ENCODE results near the gene CD2AP. TPM values are rescaled to one million over a fixed set of nuclear protein-coding genes. Genes with fewer than 3 reads are reported as not detected.
"Not testable (repeated sequence)": the region's sequence is repeated elsewhere in the genome, so short reads cannot be mapped to it uniquely, and the experiment has no call there.

CD2AP gene
- total and polyA plus RNA-seq, 2 donors = 10.1 to 68.3 TPM

DNA sequence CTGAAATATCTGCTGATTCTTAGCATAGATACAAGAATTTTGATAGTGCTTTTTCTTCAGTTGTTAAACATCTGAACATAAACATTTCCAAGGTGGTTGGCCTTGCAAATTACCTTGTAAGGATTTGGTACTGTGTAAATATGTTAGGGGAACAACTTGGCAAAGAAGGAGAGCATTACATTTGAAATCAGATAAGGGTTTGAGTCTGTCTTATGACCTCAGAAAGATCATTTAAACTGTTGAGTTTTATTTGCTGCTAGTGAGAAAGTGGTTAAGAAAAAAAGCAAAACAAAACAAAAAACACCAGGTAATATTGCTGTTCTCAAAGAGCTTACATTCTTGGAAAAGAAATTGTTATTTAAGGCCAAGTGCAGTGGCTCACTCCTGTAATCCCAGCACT lies 56.5 kb downstream of the CD2AP start:
- H3K4me3 ChIP-seq (ENCODE audit: low read depth, low read length) = no peak overlapping the region
- H3K27ac ChIP-seq (ENCODE audit: low read depth) = no peak overlapping the region
- H3K36me3 ChIP-seq (ENCODE audit: insufficient read depth) = peaks cover 1% of the 10 kb centered on the region
- DNase-seq (ENCODE audit: extremely low spot score) = no peak
- H3K4me1 ChIP-seq (ENCODE audit: insufficient read depth) = no peaks in the 10 kb centered on the region

DNA sequence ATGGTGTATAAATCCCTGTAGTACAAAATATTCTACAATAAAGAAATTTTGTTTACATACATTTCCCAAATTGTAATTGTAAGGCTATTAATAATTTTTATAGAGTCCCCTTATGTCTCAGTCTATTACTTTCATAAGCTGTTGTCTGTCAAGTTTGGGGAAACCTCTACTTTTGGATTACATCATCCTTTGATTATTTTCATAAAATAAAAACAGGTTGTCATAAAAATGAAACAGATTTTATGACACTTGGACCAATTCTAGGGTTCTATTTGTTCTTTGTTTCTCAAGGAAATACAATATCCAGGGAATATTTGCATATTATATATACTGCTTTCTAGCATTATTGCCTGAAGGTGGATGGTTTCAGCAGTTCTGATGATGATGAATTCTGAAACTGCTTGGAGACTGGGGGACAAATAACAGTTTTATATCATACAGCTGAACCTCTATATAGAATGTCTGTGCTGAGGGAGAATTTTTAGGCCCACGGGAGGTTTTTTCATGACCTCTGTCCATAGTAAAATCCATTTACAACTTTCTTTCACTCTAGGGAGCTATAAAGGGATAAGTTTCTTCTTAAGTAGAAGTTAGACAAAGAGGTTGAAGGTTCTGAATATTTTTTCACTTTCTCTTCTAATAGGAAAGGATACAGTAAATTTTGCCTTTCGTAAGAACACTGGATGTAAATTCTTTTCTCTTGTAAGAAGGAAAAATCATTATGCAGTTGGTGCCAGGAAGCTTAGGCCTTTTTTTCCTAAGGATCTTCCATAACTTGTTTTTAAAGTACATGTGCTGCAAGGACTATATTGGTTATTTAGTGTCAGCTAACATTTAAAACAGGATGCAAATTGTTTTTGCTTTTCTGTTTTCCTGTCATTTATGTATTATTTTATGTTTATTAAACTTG lies 58.0 kb downstream of the CD2AP start:
- Histone ChIP-seq H3K27ac (ENCODE audit: low read depth) (no peak overlapping the region), H3K4me3 (ENCODE audit: low read depth, low read length) (no peak overlapping the region), H3K36me3 (ENCODE audit: insufficient read depth) (peaks cover 1% of the 10 kb centered on the region), H3K4me1 (ENCODE audit: insufficient read depth) (no peaks in the 10 kb centered on the region)
- no peak for DNase-seq (ENCODE audit: extremely low spot score)
- WGBS = 39% methylated on average over 2 of the region's 2 CpGs

DNA sequence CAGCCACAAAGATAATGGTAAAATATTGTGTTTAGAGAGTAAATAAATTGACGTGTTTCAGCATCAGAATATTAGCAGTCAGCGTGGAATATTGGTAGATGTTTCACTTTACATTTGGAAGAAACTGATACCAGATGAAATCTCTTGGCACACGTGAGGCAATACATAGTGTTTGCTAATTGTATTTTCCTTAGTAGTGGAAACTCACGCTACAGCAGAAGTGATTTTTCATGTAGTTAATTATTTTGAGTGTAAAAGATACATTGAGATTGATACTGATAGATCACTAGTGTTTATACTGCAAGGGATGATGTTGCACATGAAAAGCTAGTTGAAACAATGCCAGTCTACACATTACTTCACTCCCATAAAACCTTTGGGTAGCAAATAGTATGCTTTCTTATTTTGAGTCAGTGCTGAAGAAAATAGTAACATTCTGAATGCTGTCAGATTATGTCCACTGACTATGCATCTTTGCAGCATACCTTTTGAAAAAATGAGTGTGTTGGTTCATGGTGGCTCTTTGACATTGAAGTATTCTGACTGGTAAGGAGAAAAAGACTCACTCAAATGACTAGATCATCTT lies 59.3 kb downstream of the CD2AP start:
- Histone ChIP-seq H3K4me3 (ENCODE audit: low read depth, low read length) (no peak overlapping the region), H3K4me1 (ENCODE audit: insufficient read depth) (no peaks in the 10 kb centered on the region), H3K27ac (ENCODE audit: low read depth) (no peak overlapping the region), H3K36me3 (ENCODE audit: insufficient read depth) (peaks cover 1% of the 10 kb centered on the region)
- 90% methylated on average over 4 of the region's 4 CpGs for WGBS
- DNase-seq (ENCODE audit: extremely low spot score) = no peak

DNA sequence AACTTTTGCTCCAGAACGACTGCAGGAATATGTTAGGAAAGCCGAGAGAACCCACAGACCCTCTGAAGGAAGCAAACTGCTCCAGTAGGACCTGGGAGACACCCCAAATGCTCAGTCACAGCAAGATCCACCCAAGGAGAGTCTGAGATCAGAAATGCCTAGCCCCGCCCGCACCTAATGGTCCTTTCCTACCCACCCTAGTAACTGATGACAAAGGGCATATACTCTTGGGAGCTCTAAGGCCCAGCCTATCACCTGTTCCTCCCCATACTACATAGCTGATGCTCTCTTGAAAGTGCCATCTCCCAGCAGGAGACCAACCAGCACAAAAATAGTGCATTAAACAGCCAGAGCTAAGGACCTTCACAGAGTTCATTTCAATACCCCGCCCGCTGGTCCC lies 67.6 kb downstream of the CD2AP start:
- DNase-seq (ENCODE audit: extremely low spot score) = no peak
- 98% methylated on average over 6 of the region's 6 CpGs for WGBS

DNA sequence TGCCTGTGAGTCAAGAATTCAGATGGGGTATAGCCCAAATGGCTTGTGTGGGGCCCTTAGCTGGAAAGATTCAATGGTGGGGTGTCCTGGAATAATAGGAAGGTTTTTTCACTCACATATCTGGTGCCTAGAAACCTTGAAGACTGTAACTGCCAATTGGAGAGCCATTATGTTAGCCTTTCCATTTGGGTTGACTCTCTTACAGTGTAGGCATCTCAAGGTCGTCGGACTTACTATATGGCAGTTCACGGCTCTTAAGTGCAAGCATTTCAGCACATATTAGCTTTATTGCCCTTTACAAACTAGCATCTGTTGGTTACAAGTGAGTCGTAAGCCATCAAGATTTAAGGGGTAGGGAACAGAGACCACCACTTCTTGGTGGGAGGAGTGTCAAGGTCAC lies 74.1 kb downstream of the CD2AP start:
- Histone ChIP-seq H3K36me3 (ENCODE audit: insufficient read depth) (no peaks in the 10 kb centered on the region), H3K27ac (ENCODE audit: low read depth) (no peak overlapping the region), H3K4me1 (ENCODE audit: insufficient read depth) (no peaks in the 10 kb centered on the region), H3K4me3 (ENCODE audit: low read depth, low read length) (no peak overlapping the region)
- DNase-seq (ENCODE audit: extremely low spot score) = no peak
- WGBS = 93% methylated on average over 4 of the region's 4 CpGs

More for the DNA sequence above, 67.6 kb downstream of the CD2AP start:
- Histone ChIP-seq H3K27ac (ENCODE audit: low read depth) (no peak overlapping the region), H3K4me3 (ENCODE audit: low read depth, low read length) (no peak overlapping the region), H3K4me1 (ENCODE audit: insufficient read depth) (no peaks in the 10 kb centered on the region), H3K36me3 (ENCODE audit: insufficient read depth) (no peaks in the 10 kb centered on the region)

DNA sequence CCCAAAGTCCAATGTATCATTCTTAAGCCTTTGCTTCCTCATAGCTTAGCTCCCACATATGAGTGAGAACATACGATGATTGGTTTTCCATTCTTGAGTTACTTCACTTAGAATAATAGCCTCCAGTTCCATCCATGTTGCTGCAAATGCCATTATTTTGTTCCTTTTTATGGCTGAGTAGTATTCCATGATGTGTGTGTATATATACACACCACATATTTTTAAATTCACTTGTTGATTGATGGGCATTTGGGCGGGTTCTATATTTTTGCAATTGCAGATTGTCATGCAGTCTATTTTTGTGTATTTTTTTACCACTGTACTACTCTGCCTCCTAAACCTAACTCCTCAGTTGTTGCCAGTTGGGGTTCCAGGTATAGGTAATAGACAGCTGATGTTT lies 74.7 kb downstream of the CD2AP start:
- H3K36me3 ChIP-seq (ENCODE audit: insufficient read depth) = no peaks in the 10 kb centered on the region
- no peak overlapping the region for H3K4me3 ChIP-seq (ENCODE audit: low read depth, low read length)
- H3K4me1 ChIP-seq (ENCODE audit: insufficient read depth) = no peaks in the 10 kb centered on the region
- no peak for DNase-seq (ENCODE audit: extremely low spot score)
- WGBS = 97% methylated on average over 2 of the region's 2 CpGs
- H3K27ac ChIP-seq (ENCODE audit: low read depth) = no peak overlapping the region

DNA sequence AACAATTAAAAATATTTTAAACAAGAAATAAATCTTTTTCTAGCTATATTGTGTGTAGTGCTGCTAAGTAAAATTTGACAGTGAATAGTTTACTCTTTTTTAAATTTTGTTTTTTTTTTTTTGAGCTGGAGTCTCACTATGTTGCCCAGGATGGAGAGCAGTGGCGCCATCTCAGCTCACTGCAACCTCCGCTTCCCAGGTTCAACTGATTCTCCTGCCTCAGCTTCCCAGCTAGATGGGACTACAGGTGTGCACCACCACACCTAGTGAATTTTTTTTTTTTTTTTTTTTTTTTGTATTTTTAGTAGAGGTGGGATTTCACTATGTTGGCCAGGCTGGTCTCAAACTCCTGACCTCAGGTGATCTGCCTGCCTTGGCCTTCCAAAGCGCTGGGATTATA lies 75.7 kb downstream of the CD2AP start:
- H3K4me1 ChIP-seq (ENCODE audit: insufficient read depth); H3K27ac ChIP-seq (ENCODE audit: low read depth); H3K4me3 ChIP-seq (ENCODE audit: low read depth, low read length); DNase-seq (ENCODE audit: extremely low spot score); H3K36me3 ChIP-seq (ENCODE audit: insufficient read depth): not testable (repeated sequence)
- WGBS = 99% methylated on average over 3 of the region's 3 CpGs

DNA sequence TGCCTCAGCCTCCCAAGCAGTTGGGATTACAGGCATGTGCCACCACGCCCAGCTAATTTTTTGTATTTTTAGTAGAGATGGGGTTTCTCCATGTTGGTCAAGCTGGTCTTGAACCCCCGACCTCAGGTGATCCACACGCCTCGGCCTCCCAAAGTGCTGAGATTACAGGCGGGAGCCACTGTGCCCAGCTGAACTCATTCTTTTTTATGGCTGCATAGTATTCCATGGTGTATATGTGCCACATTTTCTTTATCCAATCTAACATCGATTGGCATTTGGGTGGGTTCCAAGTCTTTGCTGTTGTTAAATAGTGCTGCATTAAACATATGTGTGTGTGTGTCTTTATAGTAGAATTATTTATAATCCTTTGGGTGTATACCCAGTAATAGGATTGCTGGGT lies 78.9 kb downstream of the CD2AP start:
- not testable (repeated sequence) for H3K27ac ChIP-seq (ENCODE audit: low read depth); DNase-seq (ENCODE audit: extremely low spot score); H3K36me3 ChIP-seq (ENCODE audit: insufficient read depth); H3K4me1 ChIP-seq (ENCODE audit: insufficient read depth); H3K4me3 ChIP-seq (ENCODE audit: low read depth, low read length)
- 98% methylated on average over 6 of the region's 6 CpGs for WGBS

DNA sequence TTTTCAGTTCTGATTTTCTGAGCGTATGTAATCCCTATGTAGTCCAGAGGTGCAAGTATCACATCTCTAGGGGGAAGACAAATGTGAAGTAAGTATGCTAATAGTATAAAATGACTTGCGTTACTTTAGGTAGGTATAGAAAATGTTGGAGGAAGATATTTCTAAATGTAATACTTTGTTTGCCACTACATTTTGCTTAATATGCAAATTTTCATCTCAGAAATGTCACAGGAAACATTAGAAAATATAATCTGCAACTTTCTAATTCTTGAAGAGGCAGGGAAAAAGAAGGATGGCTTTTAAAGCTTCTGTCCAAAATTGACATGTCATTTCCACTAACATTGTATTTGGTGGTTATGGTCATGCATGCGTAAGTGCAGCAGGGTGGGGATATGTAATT lies 85.6 kb downstream of the CD2AP start:
- Histone ChIP-seq H3K36me3 (ENCODE audit: insufficient read depth) (no peaks in the 10 kb centered on the region), H3K4me3 (ENCODE audit: low read depth, low read length) (no peak overlapping the region), H3K27ac (ENCODE audit: low read depth) (no peak overlapping the region), H3K4me1 (ENCODE audit: insufficient read depth) (no peaks in the 10 kb centered on the region)
- 98% methylated on average over 3 of the region's 3 CpGs for WGBS
- DNase-seq (ENCODE audit: extremely low spot score) = no peak

DNA sequence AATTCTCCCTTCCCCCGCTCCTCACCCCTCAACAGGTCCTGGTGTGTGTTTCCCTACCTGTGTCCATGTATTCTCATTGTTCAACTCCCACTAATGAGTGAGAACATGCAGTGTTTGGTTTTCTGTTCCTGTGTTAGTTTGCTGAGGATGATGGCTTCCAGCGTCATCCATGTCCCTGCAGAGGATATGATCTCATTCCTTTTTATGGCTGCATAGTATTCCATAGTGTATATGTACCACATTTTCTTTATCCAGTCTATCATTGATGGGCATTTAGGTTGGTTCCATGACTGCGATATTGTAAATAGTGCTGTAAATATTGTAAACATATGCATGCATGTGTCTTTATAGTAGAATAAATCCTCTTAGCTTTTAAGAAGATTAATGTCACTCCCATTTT lies 89.0 kb downstream of the CD2AP start:
- WGBS = over 99% methylated on average over 3 of the region's 3 CpGs

DNA sequence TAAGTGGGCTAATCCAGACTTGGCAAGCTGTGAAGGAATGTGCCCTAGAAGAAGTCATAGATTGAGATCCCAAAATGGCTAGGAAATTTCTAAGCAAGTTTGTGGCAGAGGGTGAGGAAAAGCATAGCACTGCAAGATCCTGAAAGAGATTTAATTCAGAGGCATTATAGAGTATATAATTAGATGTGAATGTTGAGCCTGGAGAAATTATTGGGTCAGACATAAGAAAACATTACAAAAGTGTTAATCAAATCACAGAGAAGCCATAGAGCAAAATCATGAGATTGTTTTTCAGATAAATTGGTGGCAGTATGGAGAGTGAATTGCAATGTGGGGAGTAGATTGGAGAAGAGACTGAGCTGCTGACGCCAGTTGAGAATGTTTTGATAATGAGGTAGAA lies 90.0 kb downstream of the CD2AP start:
- 95% methylated on average over 1 of the region's 1 CpG for WGBS

More for the DNA sequence above, 89.0 kb downstream of the CD2AP start:
- not testable (repeated sequence) for H3K4me3 ChIP-seq (ENCODE audit: low read depth, low read length); H3K36me3 ChIP-seq (ENCODE audit: insufficient read depth); H3K4me1 ChIP-seq (ENCODE audit: insufficient read depth); H3K27ac ChIP-seq (ENCODE audit: low read depth); DNase-seq (ENCODE audit: extremely low spot score)

DNA sequence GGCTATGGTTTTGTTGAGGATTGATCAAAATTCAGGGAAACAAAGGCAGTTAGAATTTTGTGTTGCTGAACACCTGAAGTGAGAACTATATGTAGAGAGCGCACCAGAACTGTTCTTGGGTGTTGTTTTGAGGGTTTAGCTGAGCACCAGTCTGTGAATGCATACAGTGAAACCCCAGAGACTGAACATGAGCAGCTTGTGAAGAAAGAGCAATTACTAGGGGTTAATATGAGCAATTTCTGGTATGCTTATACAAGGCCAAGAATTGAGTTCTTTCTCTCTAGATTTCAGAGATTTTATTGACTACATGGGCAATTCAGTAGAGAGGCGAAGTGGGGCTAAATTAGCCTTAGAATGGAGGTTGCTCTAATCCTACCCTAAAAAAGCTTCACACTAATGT lies 93.9 kb downstream of the CD2AP start:
- no peak overlapping the region for H3K4me3 ChIP-seq (ENCODE audit: low read depth, low read length)
- DNase-seq (ENCODE audit: extremely low spot score) = no peak
- H3K4me1 ChIP-seq (ENCODE audit: insufficient read depth) = no peaks in the 10 kb centered on the region
- no peak overlapping the region for H3K27ac ChIP-seq (ENCODE audit: low read depth)
- no peaks in the 10 kb centered on the region for H3K36me3 ChIP-seq (ENCODE audit: insufficient read depth)
- 88% methylated on average over 2 of the region's 2 CpGs for WGBS

More for the DNA sequence above, 90.0 kb downstream of the CD2AP start:
- Histone ChIP-seq H3K36me3 (ENCODE audit: insufficient read depth) (no peaks in the 10 kb centered on the region), H3K27ac (ENCODE audit: low read depth) (no peak overlapping the region), H3K4me1 (ENCODE audit: insufficient read depth) (no peaks in the 10 kb centered on the region), H3K4me3 (ENCODE audit: low read depth, low read length) (no peak overlapping the region)
- DNase-seq (ENCODE audit: extremely low spot score) = no peak

DNA sequence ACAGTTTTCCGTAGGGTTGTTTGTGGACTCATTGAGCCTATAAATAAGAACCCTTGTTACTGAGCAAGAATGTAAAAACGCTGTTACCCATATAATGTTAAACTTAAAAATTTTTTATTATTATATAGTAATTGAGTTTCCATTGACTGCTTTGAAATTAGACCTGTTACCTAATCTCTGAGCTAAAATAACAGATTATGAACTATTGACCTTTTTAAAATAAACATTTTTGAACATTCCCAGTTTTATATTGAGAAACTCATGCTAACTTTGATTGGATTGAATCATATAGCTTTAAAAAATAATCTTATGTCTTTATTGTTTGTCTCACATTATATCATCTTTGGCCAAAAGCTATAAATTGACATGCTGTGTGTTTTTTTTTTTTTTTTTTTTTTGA lies 95.5 kb downstream of the CD2AP start:
- no peak for DNase-seq (ENCODE audit: extremely low spot score)
- H3K4me1 ChIP-seq (ENCODE audit: insufficient read depth) = no peaks in the 10 kb centered on the region
- 72% methylated on average over 2 of the region's 2 CpGs for WGBS
- no peak overlapping the region for H3K4me3 ChIP-seq (ENCODE audit: low read depth, low read length)
- no peak overlapping the region for H3K27ac ChIP-seq (ENCODE audit: low read depth)
- H3K36me3 ChIP-seq (ENCODE audit: insufficient read depth) = no peaks in the 10 kb centered on the region

DNA sequence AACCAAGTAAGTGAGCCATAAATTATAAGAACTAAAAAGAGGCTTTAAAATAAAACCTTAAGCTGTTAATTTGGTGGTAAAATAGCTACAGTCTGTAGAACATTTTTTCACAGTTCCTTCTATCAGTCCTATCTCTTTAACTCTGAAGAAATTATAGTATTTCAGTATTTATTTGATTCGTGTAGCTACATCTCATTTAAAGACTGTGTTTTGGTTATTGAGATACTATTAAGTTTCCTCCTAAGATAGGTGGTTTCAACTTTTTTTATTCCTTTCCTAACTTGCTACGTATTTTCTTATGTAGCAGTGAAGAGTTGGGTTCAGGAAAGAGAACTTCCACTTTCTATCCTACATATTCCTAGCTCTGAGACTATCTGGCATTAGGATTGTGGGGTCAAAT lies 97.2 kb downstream of the CD2AP start:
- DNase-seq (ENCODE audit: extremely low spot score) = no peak
- H3K27ac ChIP-seq (ENCODE audit: low read depth) = no peak overlapping the region
- no peak overlapping the region for H3K4me3 ChIP-seq (ENCODE audit: low read depth, low read length)
- no peaks in the 10 kb centered on the region for H3K36me3 ChIP-seq (ENCODE audit: insufficient read depth)
- no peaks in the 10 kb centered on the region for H3K4me1 ChIP-seq (ENCODE audit: insufficient read depth)
- 95% methylated on average over 2 of the region's 2 CpGs for WGBS

All from urinary bladder (tissue), 4 donors.